Measurements from ENCODE around the gene MINDY3. TPM values are rescaled to one million over a fixed set of nuclear protein-coding genes. Genes with fewer than 3 reads are reported as not detected.
"Not testable (repeated sequence)": the region's sequence is repeated elsewhere in the genome, so short reads cannot be mapped to it uniquely, and the experiment has no call there.

The MINDY3 gene
- total RNA-seq, 1 experiment from 2014 or later, result 11.3 TPM

DNA sequence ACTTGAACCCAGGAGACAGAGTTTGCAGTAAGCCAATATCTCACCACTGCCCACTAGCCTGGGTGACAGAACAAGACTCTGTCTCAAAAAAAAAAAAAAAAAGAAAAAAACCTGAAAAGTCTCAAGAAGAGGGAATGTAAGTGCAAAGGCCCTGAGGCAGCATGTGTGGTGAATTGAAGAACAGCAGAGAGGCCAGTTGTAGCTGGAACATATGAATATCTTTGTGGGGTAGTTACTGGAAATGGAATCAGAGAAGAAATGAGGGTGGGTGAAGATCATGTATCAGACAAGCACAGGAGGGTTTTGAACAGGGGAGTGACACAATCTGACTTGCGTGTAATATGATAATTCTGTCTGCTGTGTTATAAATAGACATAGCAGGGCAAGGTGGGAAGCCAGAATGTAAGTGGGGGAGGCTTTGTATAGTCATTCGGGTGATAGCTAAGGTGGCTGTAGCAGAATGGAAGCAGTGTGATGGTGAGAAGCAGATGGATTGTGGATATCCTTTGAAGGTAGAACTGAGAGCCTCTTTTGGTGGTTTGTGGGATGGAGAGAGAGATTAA is 95.3 kb downstream of the MINDY3 start:
- Mint-ChIP-seq H3K36me3 (no peaks in the 10 kb centered on the region), H3K9me3 (peaks cover 18% of the 10 kb centered on the region), H3K27me3 (ENCODE audit: low read depth) (no peaks in the 10 kb centered on the region; the same call in 1 of the 2 replicates), H3K4me1 (no peaks in the 10 kb centered on the region), H3K27ac (no peak overlapping the region), H3K4me3 (no peak overlapping the region)
- POLR2A ChIA-PET, result no interaction called here
- CTCF ChIA-PET, result no interaction called here
- no peak for DNase-seq (ENCODE audit: low spot score)
- no peak for ATAC-seq
- TF ChIP-seq GABPB1 (CRISPR knock-in tag; IDR thresholded peaks at IDR 0.05), result no peak
- TF ChIP-seq, protein P1, sequence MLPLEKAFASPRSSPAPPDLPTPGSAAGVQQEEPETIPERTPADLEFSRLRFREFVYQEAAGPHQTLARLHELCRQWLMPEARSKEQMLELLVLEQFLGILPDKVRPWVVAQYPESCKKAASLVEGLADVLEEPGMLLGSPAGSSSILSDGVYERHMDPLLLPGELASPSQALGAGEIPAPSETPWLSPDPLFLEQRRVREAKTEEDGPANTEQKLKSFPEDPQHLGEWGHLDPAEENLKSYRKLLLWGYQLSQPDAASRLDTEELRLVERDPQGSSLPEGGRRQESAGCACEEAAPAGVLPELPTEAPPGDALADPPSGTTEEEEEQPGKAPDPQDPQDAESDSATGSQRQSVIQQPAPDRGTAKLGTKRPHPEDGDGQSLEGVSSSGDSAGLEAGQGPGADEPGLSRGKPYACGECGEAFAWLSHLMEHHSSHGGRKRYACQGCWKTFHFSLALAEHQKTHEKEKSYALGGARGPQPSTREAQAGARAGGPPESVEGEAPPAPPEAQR (CRISPR knock-in tag; IDR thresholded peaks at IDR 0.05), result no peak

DNA sequence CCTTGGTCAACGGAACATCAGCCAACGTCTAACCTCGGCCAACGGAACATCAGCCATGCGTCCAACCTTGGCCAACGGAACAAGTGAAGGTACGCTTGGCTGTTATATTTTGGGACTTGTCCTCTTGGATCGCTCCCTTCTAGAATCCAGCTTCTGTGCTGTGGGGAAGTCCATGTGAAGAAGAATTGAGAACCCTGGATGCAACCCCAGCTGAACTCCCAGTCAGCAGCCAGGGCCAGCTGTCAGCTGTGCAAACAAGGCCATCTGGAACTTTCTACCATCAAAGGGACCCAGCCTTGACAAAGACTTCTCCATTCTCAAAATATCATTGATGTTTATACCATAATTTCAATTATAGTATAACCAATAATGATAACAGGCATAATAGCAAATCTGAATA is 97.3 kb downstream of the MINDY3 start:
- POLR2A ChIA-PET, result no interaction called here
- TF ChIP-seq NR2C2 (CRISPR knock-in tag; IDR thresholded peaks at IDR 0.05), result no peak
- TF ChIP-seq, protein P2, sequence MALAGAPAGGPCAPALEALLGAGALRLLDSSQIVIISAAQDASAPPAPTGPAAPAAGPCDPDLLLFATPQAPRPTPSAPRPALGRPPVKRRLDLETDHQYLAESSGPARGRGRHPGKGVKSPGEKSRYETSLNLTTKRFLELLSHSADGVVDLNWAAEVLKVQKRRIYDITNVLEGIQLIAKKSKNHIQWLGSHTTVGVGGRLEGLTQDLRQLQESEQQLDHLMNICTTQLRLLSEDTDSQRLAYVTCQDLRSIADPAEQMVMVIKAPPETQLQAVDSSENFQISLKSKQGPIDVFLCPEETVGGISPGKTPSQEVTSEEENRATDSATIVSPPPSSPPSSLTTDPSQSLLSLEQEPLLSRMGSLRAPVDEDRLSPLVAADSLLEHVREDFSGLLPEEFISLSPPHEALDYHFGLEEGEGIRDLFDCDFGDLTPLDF (CRISPR knock-in tag; IDR thresholded peaks at IDR 0.05), result no peak
- TF ChIP-seq, protein P3, sequence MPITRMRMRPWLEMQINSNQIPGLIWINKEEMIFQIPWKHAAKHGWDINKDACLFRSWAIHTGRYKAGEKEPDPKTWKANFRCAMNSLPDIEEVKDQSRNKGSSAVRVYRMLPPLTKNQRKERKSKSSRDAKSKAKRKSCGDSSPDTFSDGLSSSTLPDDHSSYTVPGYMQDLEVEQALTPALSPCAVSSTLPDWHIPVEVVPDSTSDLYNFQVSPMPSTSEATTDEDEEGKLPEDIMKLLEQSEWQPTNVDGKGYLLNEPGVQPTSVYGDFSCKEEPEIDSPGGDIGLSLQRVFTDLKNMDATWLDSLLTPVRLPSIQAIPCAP (CRISPR knock-in tag; IDR thresholded peaks at IDR 0.05), result no peak
- no peak for TF ChIP-seq CREB1 (CRISPR knock-in tag; IDR thresholded peaks at IDR 0.05)
- no peak for TF ChIP-seq ZNF232 (CRISPR knock-in tag; IDR thresholded peaks at IDR 0.05)
- TF ChIP-seq, protein P1 (CRISPR knock-in tag; IDR thresholded peaks at IDR 0.05), result no peak
- TF ChIP-seq ELF4 (CRISPR knock-in tag; IDR thresholded peaks at IDR 0.05; ENCODE audit: low read depth), result no peak
- TF ChIP-seq RORB (CRISPR knock-in tag; IDR thresholded peaks at IDR 0.05), result no peak
- no peak for TF ChIP-seq GRHL2 (CRISPR knock-in tag; IDR thresholded peaks at IDR 0.05; ENCODE audit: insufficient replicate concordance, severe bottlenecking)
- TF ChIP-seq, protein P4, sequence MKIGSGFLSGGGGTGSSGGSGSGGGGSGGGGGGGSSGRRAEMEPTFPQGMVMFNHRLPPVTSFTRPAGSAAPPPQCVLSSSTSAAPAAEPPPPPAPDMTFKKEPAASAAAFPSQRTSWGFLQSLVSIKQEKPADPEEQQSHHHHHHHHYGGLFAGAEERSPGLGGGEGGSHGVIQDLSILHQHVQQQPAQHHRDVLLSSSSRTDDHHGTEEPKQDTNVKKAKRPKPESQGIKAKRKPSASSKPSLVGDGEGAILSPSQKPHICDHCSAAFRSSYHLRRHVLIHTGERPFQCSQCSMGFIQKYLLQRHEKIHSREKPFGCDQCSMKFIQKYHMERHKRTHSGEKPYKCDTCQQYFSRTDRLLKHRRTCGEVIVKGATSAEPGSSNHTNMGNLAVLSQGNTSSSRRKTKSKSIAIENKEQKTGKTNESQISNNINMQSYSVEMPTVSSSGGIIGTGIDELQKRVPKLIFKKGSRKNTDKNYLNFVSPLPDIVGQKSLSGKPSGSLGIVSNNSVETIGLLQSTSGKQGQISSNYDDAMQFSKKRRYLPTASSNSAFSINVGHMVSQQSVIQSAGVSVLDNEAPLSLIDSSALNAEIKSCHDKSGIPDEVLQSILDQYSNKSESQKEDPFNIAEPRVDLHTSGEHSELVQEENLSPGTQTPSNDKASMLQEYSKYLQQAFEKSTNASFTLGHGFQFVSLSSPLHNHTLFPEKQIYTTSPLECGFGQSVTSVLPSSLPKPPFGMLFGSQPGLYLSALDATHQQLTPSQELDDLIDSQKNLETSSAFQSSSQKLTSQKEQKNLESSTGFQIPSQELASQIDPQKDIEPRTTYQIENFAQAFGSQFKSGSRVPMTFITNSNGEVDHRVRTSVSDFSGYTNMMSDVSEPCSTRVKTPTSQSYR (CRISPR knock-in tag; IDR thresholded peaks at IDR 0.05), result no peak
- no peak for TF ChIP-seq SOX15 (CRISPR knock-in tag; IDR thresholded peaks at IDR 0.05)
- Mint-ChIP-seq H3K36me3 (no peaks in the 10 kb centered on the region), H3K9me3 (peaks cover 18% of the 10 kb centered on the region), H3K27me3 (ENCODE audit: low read depth) (no peaks in the 10 kb centered on the region; the same call in 1 of the 2 replicates), H3K4me3 (no peak overlapping the region), H3K27ac (no peak overlapping the region), H3K4me1 (no peaks in the 10 kb centered on the region)
- CTCF ChIA-PET, result no interaction called here
- ATAC-seq (no peak), DNase-seq (ENCODE audit: low spot score) (no peak)

DNA sequence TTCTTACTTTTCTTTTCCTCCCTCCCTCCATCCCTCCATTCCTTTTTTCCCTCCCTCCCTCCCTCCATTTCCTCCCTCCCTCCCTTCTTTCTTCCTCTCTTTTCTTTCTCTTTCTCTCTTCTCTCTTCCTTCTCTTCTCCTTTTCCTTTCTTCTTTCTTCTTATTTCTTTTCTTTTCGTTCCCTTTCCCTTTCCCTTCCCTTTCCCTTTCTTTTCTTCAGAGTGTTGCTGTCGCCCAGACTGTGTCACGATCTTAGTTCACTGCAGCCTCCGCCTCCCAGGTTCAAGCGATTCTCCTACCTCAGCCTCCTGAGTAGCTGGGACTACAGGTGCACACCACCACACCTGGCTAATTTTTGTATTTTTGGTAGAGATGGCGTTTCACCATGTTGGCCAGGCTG is 98.1 kb downstream of the MINDY3 start:
- ATAC-seq; H3K27ac Mint-ChIP-seq; H3K27me3 Mint-ChIP-seq (ENCODE audit: low read depth); POLR2A ChIA-PET; H3K36me3 Mint-ChIP-seq; H3K4me3 Mint-ChIP-seq; DNase-seq (ENCODE audit: low spot score); H3K4me1 Mint-ChIP-seq; CTCF ChIA-PET: not testable (repeated sequence)
- peaks cover 18% of the 10 kb centered on the region for H3K9me3 Mint-ChIP-seq

DNA sequence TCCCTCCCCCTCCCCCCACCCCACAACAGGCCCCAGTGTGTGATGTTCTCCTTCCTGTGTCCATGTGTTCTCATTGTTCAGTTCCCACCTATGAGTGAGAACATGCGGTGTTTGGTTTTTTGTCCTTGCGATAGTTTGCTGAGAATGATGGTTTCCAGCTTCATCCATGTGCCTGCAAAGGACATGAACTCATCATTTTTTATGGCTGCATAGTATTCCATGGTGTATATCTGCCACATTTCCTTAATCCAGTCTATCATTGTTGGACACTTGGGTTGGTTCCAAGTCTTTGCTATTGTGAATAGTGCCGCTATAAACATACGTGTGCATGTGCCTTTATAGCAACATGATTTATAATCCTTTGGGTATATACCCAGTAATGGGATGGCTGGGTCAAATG is 99.1 kb downstream of the MINDY3 start:
- H3K36me3 Mint-ChIP-seq; POLR2A ChIA-PET; ATAC-seq; H3K4me3 Mint-ChIP-seq; H3K4me1 Mint-ChIP-seq; DNase-seq (ENCODE audit: low spot score); CTCF ChIA-PET; H3K27me3 Mint-ChIP-seq (ENCODE audit: low read depth); H3K27ac Mint-ChIP-seq: not testable (repeated sequence)
- peaks cover 18% of the 10 kb centered on the region for H3K9me3 Mint-ChIP-seq

All from WTC11 (cell line).